CD14-positive monocyte (primary cell): ENCODE results near the gene NSF. TPM values are rescaled to one million over a fixed set of nuclear protein-coding genes. Genes with fewer than 3 reads are reported as not detected.

Experiments used
- DNase-seq, 3 donors: peaks; one replicate each; pipeline ENCODE4 v3.0.0-alpha.2; 2011 to 2022
- H2AFZ ChIP-seq: 2 replicates; pipeline ENCODE4 v1.6.0; 2012; ENCODE audit warnings: mild to moderate bottlenecking, low read depth, low read length, inconsistent platforms; ENCODE audit not compliant: insufficient read depth, poor library complexity, severe bottlenecking
- H3K27ac ChIP-seq, 2 donors: 1 replicate in 1 of 2; 2 replicates in 1 of 2; pipeline ENCODE4 v1.5.1; 2012 to 2013; ENCODE audit warnings: low read length in 2 of 2, control low read depth in 1 of 2, inconsistent platforms in 1 of 2, low read depth in 1 of 2, mild to moderate bottlenecking in 1 of 2
- H3K27me3 ChIP-seq, 2 donors: one replicate each; pipeline versions ENCODE4 v1.6.0 to v1.6.1; 2011 to 2013; ENCODE audit warnings: low read length in 2 of 2; ENCODE audit not compliant: control insufficient read depth in 2 of 2, insufficient read depth in 2 of 2
- H3K36me3 ChIP-seq, 2 donors: replicated peaks in 1 of 2; 1 replicate in 1 of 2; 2 replicates in 1 of 2; pipeline versions ENCODE4 v1.5.1 to v1.6.1; 2012 to 2013; ENCODE audit warnings: low read length in 2 of 2, control low read depth in 1 of 2, inconsistent platforms in 1 of 2, mild to moderate bottlenecking in 1 of 2; ENCODE audit not compliant: insufficient read depth in 2 of 2, control insufficient read depth in 1 of 2
- H3K4me1 ChIP-seq, 2 donors: 1 replicate in 1 of 2; 2 replicates in 1 of 2; pipeline versions ENCODE4 v1.5.1 to v1.6.1; 2012 to 2013; ENCODE audit warnings: low read length in 2 of 2, control low read depth in 1 of 2, inconsistent platforms in 1 of 2, mild to moderate bottlenecking in 1 of 2, moderate library complexity in 1 of 2; ENCODE audit not compliant: insufficient read depth in 2 of 2, control insufficient read depth in 1 of 2
- H3K4me2 ChIP-seq: replicated peaks from 2 replicates; pipeline ENCODE3; 2012; ENCODE audit warnings: low read length, moderate library complexity, mild to moderate bottlenecking; ENCODE audit not compliant: poor library complexity, severe bottlenecking; ENCODE audit errors: extremely low read depth
- H3K4me3 ChIP-seq, 3 experiments: fragments of 200-600 bp in 1 of 3; sonication (generic) in 1 of 3; replicated peaks in 1 of 3; 1 replicate in 2 of 3; 2 replicates in 1 of 3; pipeline ENCODE4 v1.5.1; 2011 to 2013; ENCODE audit warnings: low read length in 3 of 3, mild to moderate bottlenecking in 3 of 3, control low read depth in 2 of 3, low read depth in 2 of 3, inconsistent platforms in 1 of 3, moderate library complexity in 1 of 3
- H3K79me2 ChIP-seq: 2 replicates; pipeline ENCODE4 v1.6.0; 2012; ENCODE audit warnings: mild to moderate bottlenecking, control low read depth, inconsistent platforms, low read length, moderate library complexity; ENCODE audit not compliant: insufficient read depth
- H3K9ac ChIP-seq: 2 replicates; pipeline ENCODE4 v1.6.0; 2017; ENCODE audit warnings: low read length, mild to moderate bottlenecking; ENCODE audit not compliant: insufficient read depth, poor library complexity, severe bottlenecking
- H3K9me3 ChIP-seq, 2 donors: replicated peaks in 1 of 2; 1 replicate in 1 of 2; 2 replicates in 1 of 2; pipeline versions ENCODE4 v1.5.1 to v1.6.1; 2012 to 2013; ENCODE audit warnings: low read length in 2 of 2, control low read depth in 1 of 2; ENCODE audit not compliant: control insufficient read depth in 1 of 2, insufficient read depth in 1 of 2
- H4K20me1 ChIP-seq: 2 replicates; pipeline ENCODE4 v1.6.0; 2012; ENCODE audit warnings: mild to moderate bottlenecking, low read length, control low read depth, moderate library complexity; ENCODE audit not compliant: insufficient read depth
- H3K27ac Mint-ChIP-seq, 7 donors: one replicate each; pipeline ENCODE4 v1.8.0; 2020; ENCODE audit warnings: mild to moderate bottlenecking in 7 of 7, mixed read lengths in 7 of 7, moderate library complexity in 6 of 7, inconsistent platforms in 2 of 7
- H3K27me3 Mint-ChIP-seq, 3 donors: one replicate each; pipeline ENCODE4 v1.8.0; 2021 to 2022; ENCODE audit warnings: low read depth in 3 of 3, mild to moderate bottlenecking in 3 of 3, mixed read lengths in 3 of 3, moderate library complexity in 3 of 3, inconsistent platforms in 1 of 3
- H3K36me3 Mint-ChIP-seq, 2 donors: one replicate each; pipeline ENCODE4 v1.8.0; 2020; ENCODE audit warnings: mixed read lengths in 2 of 2, inconsistent platforms in 1 of 2, mild to moderate bottlenecking in 1 of 2
- H3K4me1 Mint-ChIP-seq: one replicate; pipeline ENCODE4 v1.8.0; 2020; ENCODE audit warnings: mild to moderate bottlenecking, mixed read lengths
- H3K4me3 Mint-ChIP-seq, 2 donors: one replicate each; pipeline ENCODE4 v1.8.0; 2020; ENCODE audit warnings: mild to moderate bottlenecking in 2 of 2, mixed read lengths in 2 of 2, moderate library complexity in 1 of 2
- H3K9me3 Mint-ChIP-seq, 7 donors: one replicate each; pipeline ENCODE4 v1.8.0; 2020 to 2022; ENCODE audit warnings: mixed read lengths in 7 of 7, mild to moderate bottlenecking in 6 of 7, moderate library complexity in 6 of 7, inconsistent platforms in 2 of 7
- WGBS: methylation state at CpG from one replicate; pipeline ENCODE4 v1.1.5; 2013; ENCODE audit warnings: missing lambda C conversion rate; ENCODE audit not compliant: insufficient coverage; 5-methylcytosine and 5-hydroxymethylcytosine counted together
- intact Hi-C, 2 donors: fragments of 100-400 bp; cut with micrococcal nuclease; formaldehyde crosslinking; loops; one replicate each; pipeline versions ENCODE4 v1.15.0 to v1.15.1; 2023
- polyA plus RNA-seq, 3 donors: library from polyadenylated mRNA; depleted of rRNA in 1 of 3; unstranded in 2 of 3; stranded (reverse) in 1 of 3; fragments of 300-500 nt in 2 of 3; fragments of >200 nt in 1 of 3; fragmentation: Illumina TruSeq in 2 of 3; gene quantifications; 1 replicate in 2 of 3; 2 replicates in 1 of 3; pipeline ENCODE4 v1.2.3, GENCODE V29; 2012 to 2021
- TF ChIP-seq, protein P1 (sequence below): fragments of 200-600 bp; IDR thresholded peaks from one replicate; pipeline ENCODE4 v1.8.0; 2022; ENCODE audit warnings: antibody characterized with exemption, mild to moderate bottlenecking

Gene NSF
- polyA plus RNA-seq, 3 donors, result 22.5 to 63.2 (median 58.0) TPM

DNA sequence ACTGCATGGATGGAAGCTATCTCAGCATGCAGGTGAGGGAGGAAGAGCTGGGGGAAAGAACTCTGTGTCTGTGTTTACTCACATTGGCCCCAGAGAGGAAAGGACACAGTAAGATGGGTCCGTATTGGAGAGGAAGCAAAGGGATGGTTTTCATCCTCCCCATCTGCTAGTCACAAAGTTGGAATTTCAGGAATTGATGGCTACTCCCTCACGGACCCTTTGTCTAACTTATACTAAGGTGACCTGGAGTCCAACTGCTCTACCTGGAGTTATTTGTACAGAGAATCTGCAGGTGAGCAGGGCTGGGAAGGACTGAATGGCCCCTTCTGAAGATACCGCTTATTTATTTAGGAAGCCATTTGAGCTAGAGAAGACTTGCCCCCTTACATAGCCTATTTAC is 172.9 kb downstream of the NSF start:
- Histone ChIP-seq H3K9me3 (no peaks in the 10 kb centered on the region), H4K20me1 (no peaks in the 10 kb centered on the region), H3K4me3 (no peak overlapping the region), H2AFZ (no peak overlapping the region), H3K4me1 (no peaks in the 10 kb centered on the region), H3K27me3 (peaks cover 0 to 4% of the 10 kb centered on the region in 2 donors), H3K9ac (no peak overlapping the region), H3K36me3 (peaks cover 7 to 18% of the 10 kb centered on the region in 2 donors), H3K4me2 (no peak overlapping the region), H3K27ac (no peak overlapping the region), H3K79me2 (no peaks in the 10 kb centered on the region)
- no peak for DNase-seq
- H3K4me1 Mint-ChIP-seq, result no peaks in the 10 kb centered on the region
- H3K27ac Mint-ChIP-seq, result no peak overlapping the region
- no peak overlapping the region for H3K4me3 Mint-ChIP-seq
- H3K36me3 Mint-ChIP-seq, result peaks cover 13 to 26% of the 10 kb centered on the region in 2 donors
- TF ChIP-seq, protein P1, sequence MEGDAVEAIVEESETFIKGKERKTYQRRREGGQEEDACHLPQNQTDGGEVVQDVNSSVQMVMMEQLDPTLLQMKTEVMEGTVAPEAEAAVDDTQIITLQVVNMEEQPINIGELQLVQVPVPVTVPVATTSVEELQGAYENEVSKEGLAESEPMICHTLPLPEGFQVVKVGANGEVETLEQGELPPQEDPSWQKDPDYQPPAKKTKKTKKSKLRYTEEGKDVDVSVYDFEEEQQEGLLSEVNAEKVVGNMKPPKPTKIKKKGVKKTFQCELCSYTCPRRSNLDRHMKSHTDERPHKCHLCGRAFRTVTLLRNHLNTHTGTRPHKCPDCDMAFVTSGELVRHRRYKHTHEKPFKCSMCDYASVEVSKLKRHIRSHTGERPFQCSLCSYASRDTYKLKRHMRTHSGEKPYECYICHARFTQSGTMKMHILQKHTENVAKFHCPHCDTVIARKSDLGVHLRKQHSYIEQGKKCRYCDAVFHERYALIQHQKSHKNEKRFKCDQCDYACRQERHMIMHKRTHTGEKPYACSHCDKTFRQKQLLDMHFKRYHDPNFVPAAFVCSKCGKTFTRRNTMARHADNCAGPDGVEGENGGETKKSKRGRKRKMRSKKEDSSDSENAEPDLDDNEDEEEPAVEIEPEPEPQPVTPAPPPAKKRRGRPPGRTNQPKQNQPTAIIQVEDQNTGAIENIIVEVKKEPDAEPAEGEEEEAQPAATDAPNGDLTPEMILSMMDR, result no peak
- intact Hi-C loops, result no loop called here
- H3K9me3 Mint-ChIP-seq, result no peaks in the 10 kb centered on the region
- no CpG with 5 or more reads among the region's 3 CpGs for WGBS
- H3K27me3 Mint-ChIP-seq, result peaks cover 10 to 16% (median 14%) of the 10 kb centered on the region in 3 donors

DNA sequence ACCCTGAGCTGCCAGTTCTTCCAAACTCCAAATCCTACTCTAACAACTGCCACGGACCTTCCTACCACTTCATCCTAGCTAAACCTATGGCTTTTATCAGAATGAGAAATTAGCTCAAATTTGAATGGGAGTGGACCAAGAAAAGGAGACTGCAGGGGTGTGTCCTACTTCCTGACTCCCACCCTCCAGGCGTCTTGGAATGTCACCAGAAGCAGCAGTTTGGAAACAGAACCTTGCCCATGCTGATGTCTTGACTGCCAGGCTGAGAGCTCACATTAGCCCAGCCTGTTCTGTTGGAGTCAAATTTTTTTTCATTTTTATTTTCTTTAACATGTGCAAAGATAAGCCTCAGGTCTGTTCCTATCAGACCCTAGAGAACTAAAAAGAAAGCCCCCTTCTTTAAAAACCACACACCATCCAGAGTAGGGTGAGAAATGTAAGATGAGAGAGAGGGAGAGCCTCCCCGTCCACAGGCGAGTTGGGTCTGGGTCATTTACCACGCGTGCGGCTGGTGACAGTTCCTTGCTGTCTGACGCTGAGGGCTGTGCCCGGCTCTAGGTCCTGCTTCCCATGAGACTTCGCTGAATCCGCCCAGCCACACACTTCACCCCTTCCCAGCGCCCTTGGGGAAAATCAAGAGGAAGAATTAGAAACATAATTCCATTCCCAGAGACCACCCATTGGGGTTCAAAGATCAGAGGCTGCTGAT is 173.7 kb downstream of the NSF start:
- Mint-ChIP-seq H3K27me3 (peaks cover 18 to 22% (median 22%) of the 10 kb centered on the region in 3 donors), H3K36me3 (peaks cover 6 to 19% of the 10 kb centered on the region in 2 donors), H3K4me1 (no peaks in the 10 kb centered on the region), H3K4me3 (no peak overlapping the region), H3K27ac (no peak overlapping the region), H3K9me3 (peaks cover 0 to under 1% (median 0%) of the 10 kb centered on the region in 7 donors)
- DNase-seq, result no peak
- WGBS, result no CpG with 5 or more reads among the region's 12 CpGs
- no peak overlapping the region for H3K9ac ChIP-seq
- H3K4me1 ChIP-seq, result no peaks in the 10 kb centered on the region
- H2AFZ ChIP-seq, result no peak overlapping the region
- H3K27me3 ChIP-seq, result peaks cover under 1 to 11% of the 10 kb centered on the region in 2 donors
- H3K79me2 ChIP-seq, result no peaks in the 10 kb centered on the region
- peaks cover 0 to under 1% of the 10 kb centered on the region in 2 donors for H3K9me3 ChIP-seq
- no peaks in the 10 kb centered on the region for H4K20me1 ChIP-seq
- intact Hi-C loops, result no loop called here
- no peak overlapping the region for H3K4me2 ChIP-seq
- H3K36me3 ChIP-seq, result peaks cover under 1 to 10% of the 10 kb centered on the region in 2 donors
- TF ChIP-seq, protein P1, result no peak
- no peak overlapping the region for H3K27ac ChIP-seq
- H3K4me3 ChIP-seq, result no peak overlapping the region
